Spinal cord (tissue), 10 donors: ENCODE measurements around the gene LRRFIP1. TPM values are rescaled to one million over a fixed set of nuclear protein-coding genes. Genes with fewer than 3 reads are reported as not detected.

ENCODE experiments used
- DNase-seq, 6 donors: peaks; one replicate each; pipeline versions ENCODE4 v3.0.0 to v3.0.0-alpha.2; 2013 to 2015; ENCODE audit warnings: low spot score in 6 of 6, low read depth in 4 of 6
- H3K27ac ChIP-seq: one replicate; pipeline ENCODE4 v1.5.1; 2013; ENCODE audit warnings: low read depth, low read length, control low read depth
- H3K27me3 ChIP-seq: one replicate; pipeline ENCODE4 v1.6.1; 2013; ENCODE audit warnings: low read length; ENCODE audit not compliant: control insufficient read depth, insufficient read depth
- H3K36me3 ChIP-seq: one replicate; pipeline ENCODE4 v1.6.1; 2013; ENCODE audit warnings: low read length; ENCODE audit not compliant: control insufficient read depth, insufficient read depth
- H3K4me1 ChIP-seq: one replicate; pipeline ENCODE4 v1.6.1; 2013; ENCODE audit warnings: low read length; ENCODE audit not compliant: control insufficient read depth, insufficient read depth
- H3K4me3 ChIP-seq: one replicate; pipeline ENCODE4 v1.5.1; 2013; ENCODE audit warnings: low read depth, low read length, control low read depth
- H3K9me3 ChIP-seq: one replicate; pipeline ENCODE4 v1.6.1; 2013; ENCODE audit warnings: low read length; ENCODE audit not compliant: control insufficient read depth, insufficient read depth
- WGBS: methylation state at CpG from one replicate; pipeline ENCODE4 v1.1.5; 2013; ENCODE audit warnings: missing lambda C conversion rate; ENCODE audit not compliant: insufficient coverage; 5-methylcytosine and 5-hydroxymethylcytosine counted together
- polyA plus RNA-seq, 2 donors: library from polyadenylated mRNA; unstranded; fragments of 120-200 nt; gene quantifications; one replicate each; pipeline ENCODE4 v1.2.1, GENCODE V29; 2013; ENCODE audit not compliant: insufficient read length in 2 of 2
- total RNA-seq, 2 donors: library from RNA; depleted of rRNA in 1 of 2; stranded (reverse); fragments of 120-200 nt in 1 of 2; fragments of >200 nt in 1 of 2; gene quantifications; one replicate each; pipeline versions ENCODE4 v1.2.3 to v1.2.4, GENCODE V29; 2013 to 2014
- donor health status: healthy.

LRRFIP1 gene
- total and polyA plus RNA-seq, 4 donors = 36.5 to 56.1 (median 55.2) TPM

DNA sequence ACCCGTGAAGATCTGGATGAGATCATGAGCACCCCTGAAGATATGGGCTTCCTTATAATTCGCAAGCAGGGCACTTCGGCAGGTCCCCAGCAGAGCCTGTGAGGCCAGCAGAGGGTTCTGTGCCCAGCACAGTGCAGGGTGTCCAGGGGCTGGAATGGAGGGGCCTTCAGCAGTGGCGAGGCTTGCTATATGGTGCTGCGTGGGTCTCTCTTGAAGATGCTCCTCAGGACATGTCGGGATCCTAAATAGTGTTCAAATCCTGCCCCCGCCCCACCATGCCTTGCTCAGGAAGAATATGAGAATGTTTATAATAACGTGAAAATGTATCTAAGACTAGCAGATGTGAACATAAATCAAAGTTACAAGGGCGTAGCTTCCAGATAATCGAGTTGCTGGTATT is 110.9 kb downstream of the LRRFIP1 start:
- no peak for DNase-seq
- peaks cover 6% of the 10 kb centered on the region for H3K4me1 ChIP-seq
- H3K27me3 ChIP-seq = no peaks in the 10 kb centered on the region
- no peaks in the 10 kb centered on the region for H3K9me3 ChIP-seq
- 99% methylated on average over 9 of the region's 10 CpGs for WGBS
- no peak overlapping the region for H3K4me3 ChIP-seq
- peaks cover 16% of the 10 kb centered on the region for H3K36me3 ChIP-seq
- H3K27ac ChIP-seq = no peak overlapping the region

- no peaks in the 10 kb centered on the region for H3K27me3 ChIP-seq
- no peaks in the 10 kb centered on the region for H3K9me3 ChIP-seq
- H3K4me3 ChIP-seq = no peak overlapping the region
- DNase-seq = no peak
- H3K27ac ChIP-seq = no peak overlapping the region
- WGBS = 57% methylated on average over 11 of the region's 15 CpGs
- H3K36me3 ChIP-seq = peaks cover 16% of the 10 kb centered on the region
- H3K4me1 ChIP-seq = no peaks in the 10 kb centered on the region
Observed at GRCh38 chr2:237739101-237739500, 111.7 kb downstream of the LRRFIP1 start.

- Histone ChIP-seq H3K4me3 (no peak overlapping the region), H3K27me3 (no peaks in the 10 kb centered on the region), H3K4me1 (peaks cover 6% of the 10 kb centered on the region), H3K9me3 (no peaks in the 10 kb centered on the region), H3K36me3 (peaks cover 14% of the 10 kb centered on the region), H3K27ac (no peak overlapping the region)
- no peak for DNase-seq
- WGBS = 90% methylated on average over 9 of the region's 12 CpGs
Observed at GRCh38 chr2:237742191-237742590, 114.8 kb downstream of the LRRFIP1 start.

- no peak overlapping the region for H3K4me3 ChIP-seq
- 90% methylated on average over 3 of the region's 3 CpGs for WGBS
- H3K36me3 ChIP-seq = peaks cover 14% of the 10 kb centered on the region
- no peaks in the 10 kb centered on the region for H3K27me3 ChIP-seq
- no peak for DNase-seq
- peaks cover 6% of the 10 kb centered on the region for H3K4me1 ChIP-seq
- H3K27ac ChIP-seq = no peak overlapping the region
- no peaks in the 10 kb centered on the region for H3K9me3 ChIP-seq
Observed at GRCh38 chr2:237742614-237743013, 115.2 kb downstream of the LRRFIP1 start.

DNA sequence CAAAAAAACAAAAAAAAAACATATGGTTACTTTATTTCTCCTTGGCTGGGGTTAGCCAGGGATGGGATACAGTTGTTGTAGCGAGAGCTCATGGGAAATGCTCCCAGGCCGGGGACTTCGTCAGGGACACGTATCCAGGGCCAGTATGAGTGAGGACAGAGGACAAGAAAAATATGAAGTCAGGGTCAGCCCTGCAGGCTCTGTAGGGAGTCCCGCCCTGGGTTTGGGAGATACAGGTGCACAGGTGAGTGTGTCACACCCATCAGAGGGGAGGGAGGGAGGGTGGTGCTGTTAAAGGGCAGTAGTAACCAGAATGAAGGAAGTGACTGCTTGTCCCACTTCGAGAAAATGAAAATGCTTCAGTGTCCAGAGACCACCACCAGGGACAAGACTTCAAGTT is 115.6 kb downstream of the LRRFIP1 start:
- 98% methylated on average over 5 of the region's 6 CpGs for WGBS
- no peaks in the 10 kb centered on the region for H3K9me3 ChIP-seq
- H3K36me3 ChIP-seq = peaks cover 14% of the 10 kb centered on the region
- peaks cover 6% of the 10 kb centered on the region for H3K4me1 ChIP-seq
- no peak overlapping the region for H3K27ac ChIP-seq
- DNase-seq = no peak
- H3K27me3 ChIP-seq = no peaks in the 10 kb centered on the region
- no peak overlapping the region for H3K4me3 ChIP-seq

DNA sequence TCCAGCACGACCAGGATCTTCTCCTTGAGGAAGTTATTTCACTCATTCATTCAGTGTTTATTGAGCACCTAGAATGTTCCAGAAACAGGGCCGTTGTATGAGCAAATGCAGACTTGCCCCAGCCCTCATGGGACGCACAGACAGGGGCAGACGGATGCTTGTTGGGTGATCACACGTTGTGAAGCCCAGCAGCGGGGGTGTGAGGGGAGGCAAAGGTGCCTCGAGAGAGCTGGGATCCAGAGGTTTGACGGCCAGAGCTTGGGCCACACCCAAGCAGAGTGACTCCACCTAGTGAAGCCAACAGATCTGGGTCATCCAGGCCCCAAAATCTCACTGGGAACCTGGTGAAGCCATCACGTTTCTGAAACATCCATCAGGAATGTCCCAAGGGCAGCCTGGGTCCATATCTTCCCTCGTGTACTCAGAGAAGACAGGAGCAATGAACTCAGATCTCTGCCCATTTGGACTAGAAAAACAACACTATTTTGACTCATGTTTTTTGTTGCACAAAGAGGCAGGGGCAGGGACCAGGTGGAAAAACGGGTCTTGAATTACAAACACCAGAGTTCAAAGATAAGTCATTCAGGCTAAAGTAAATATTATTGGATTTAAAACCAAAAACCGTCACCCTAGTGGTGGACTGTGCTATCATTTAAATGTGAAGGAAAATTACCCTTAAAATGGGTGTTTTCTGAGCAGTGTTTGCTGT is 116.3 kb downstream of the LRRFIP1 start:
- no peaks in the 10 kb centered on the region for H3K9me3 ChIP-seq
- no peak overlapping the region for H3K4me3 ChIP-seq
- H3K27me3 ChIP-seq = no peaks in the 10 kb centered on the region
- H3K27ac ChIP-seq = no peak overlapping the region
- 68% methylated on average over 9 of the region's 12 CpGs for WGBS
- DNase-seq = no peak
- H3K36me3 ChIP-seq = peaks cover 11% of the 10 kb centered on the region
- peaks cover 6% of the 10 kb centered on the region for H3K4me1 ChIP-seq

- Histone ChIP-seq H3K27me3 (no peaks in the 10 kb centered on the region), H3K9me3 (no peaks in the 10 kb centered on the region), H3K27ac (no peak overlapping the region), H3K36me3 (peaks cover 13% of the 10 kb centered on the region), H3K4me1 (peaks cover 6% of the 10 kb centered on the region), H3K4me3 (no peak overlapping the region)
- no peak for DNase-seq
- WGBS = 85% methylated on average over 5 of the region's 6 CpGs
Observed at GRCh38 chr2:237744270-237744612, 116.9 kb downstream of the LRRFIP1 start.

- Histone ChIP-seq H3K4me3 (no peak overlapping the region), H3K27me3 (no peaks in the 10 kb centered on the region), H3K9me3 (no peaks in the 10 kb centered on the region), H3K27ac (no peak overlapping the region), H3K36me3 (peaks cover 16% of the 10 kb centered on the region), H3K4me1 (peaks cover 6% of the 10 kb centered on the region)
- WGBS = 53% methylated on average over 12 of the region's 18 CpGs
- peak; percentile 65 to 92 (median 66) for DNase-seq
Observed at GRCh38 chr2:237744613-237745249, 117.3 kb downstream of the LRRFIP1 start.

DNA sequence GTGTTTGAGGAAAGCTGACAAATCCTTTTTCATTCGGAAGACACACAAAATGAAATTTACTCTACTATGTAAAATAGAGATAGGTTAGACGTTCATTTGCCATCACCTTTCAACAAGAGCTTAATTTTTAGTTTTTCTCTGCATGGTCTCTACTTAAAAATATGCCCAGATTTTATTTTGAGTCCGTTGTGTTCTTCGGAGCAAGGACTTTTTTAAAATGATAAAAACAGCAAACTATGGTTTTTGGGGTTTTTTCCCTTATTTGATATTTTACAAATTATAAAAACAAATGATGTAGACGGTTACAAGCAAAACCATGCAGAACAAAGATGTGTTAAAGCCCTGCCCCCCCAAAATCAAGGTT is 117.8 kb downstream of the LRRFIP1 start:
- no peaks in the 10 kb centered on the region for H3K9me3 ChIP-seq
- no CpG with 5 or more reads among the region's 5 CpGs for WGBS
- no peak overlapping the region for H3K27ac ChIP-seq
- no peak for DNase-seq
- H3K36me3 ChIP-seq = peaks cover 15% of the 10 kb centered on the region
- H3K4me3 ChIP-seq = no peak overlapping the region
- peaks cover 6% of the 10 kb centered on the region for H3K4me1 ChIP-seq
- no peaks in the 10 kb centered on the region for H3K27me3 ChIP-seq
